SH-SY5Y (cell line): ENCODE data around the gene SLC25A45.

Experiments
- GATA2 ChIP-seq: IDR thresholded peaks from 2 replicates; pipeline ENCODE4 v1.6.1; 2011; ENCODE audit warnings: mild to moderate bottlenecking, low read depth, low read length
- GATA3 ChIP-seq: IDR thresholded peaks from 2 replicates; pipeline ENCODE4 v1.6.1; 2011; ENCODE audit warnings: low read depth, mild to moderate bottlenecking, low read length, moderate library complexity

DNA sequence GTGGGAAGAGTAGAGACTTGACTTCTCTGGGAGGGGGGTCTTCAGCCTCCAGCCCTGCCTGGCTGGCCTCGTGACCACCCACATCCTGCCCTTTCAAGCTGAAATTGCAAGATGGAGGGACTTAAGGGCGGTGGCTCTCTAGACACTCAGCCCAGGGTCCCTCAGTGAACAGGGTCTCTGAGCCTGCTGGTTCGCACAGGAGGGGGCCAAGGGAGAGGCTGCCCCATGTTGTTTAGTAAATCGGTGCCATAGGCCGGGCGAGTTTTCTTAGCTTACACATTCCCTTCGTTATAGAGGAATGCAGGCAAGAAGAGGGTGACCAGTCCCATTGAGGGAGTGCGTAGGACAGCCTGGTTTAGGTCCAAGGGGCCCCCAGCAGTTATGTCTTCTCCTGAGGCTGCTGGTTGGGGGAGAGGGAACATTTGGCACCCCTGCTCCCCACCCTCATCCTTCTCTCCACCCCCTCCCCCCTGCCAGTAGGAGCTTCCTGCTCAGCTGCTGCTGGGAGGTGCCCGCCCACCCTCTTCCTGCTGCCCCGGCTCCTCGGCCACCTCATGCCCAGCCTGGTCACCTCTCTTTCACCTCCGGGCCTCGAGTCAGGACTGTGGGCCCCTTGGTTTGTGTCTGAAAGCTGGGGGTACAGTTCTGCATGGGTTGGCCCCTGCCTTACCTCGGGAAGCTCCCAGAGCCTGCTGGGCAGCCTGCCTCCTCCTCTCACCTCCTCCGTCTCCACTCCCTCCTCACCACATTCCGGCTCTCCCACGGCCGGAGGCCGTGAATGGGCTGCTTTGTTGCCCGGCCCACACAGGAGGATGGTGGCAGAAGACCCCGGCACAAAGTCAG is 7.9 kb upstream of the SLC25A45 start:
- no peak for TF ChIP-seq GATA2
- no peak for TF ChIP-seq GATA3
